Measurements from ENCODE around the gene DMBX1. TPM values are rescaled to one million over a fixed set of nuclear protein-coding genes. Genes with fewer than 3 reads are reported as not detected.
A peak's percentile ranks its signal among the peaks of the same experiment; 100 is the strongest.

Gene DMBX1
- total RNA-seq, 6 donors from 2014 or later, result not detected

GRCh38 chr1:46474570-46474969 is 15.1 kb upstream of the DMBX1 start:
- Histone ChIP-seq H3K4me3 (no peak overlapping the region), H3K27ac (no peak overlapping the region), H3K36me3 (no peaks in the 10 kb centered on the region), H3K9me3 (no peaks in the 10 kb centered on the region), H3K4me1 (no peaks in the 10 kb centered on the region), H3K27me3 (peaks cover 0 to 3% (median 0%) of the 10 kb centered on the region in 4 donors)
- ATAC-seq (ENCODE audit: low FRiP score in 2 of 2) (no peak), DNase-seq (peak in 1 of 2 donors; percentile 73)
- 16 to 47% methylated on average over 5 to 20 of the region's 20 CpGs for WGBS, 2 donors
- no peak for TF ChIP-seq CTCF (IDR thresholded peaks at IDR 0.05)

GRCh38 chr1:46476673-46477072 is 13.0 kb upstream of the DMBX1 start:
- TF ChIP-seq POLR2A (IDR thresholded peaks at IDR 0.05) (no peak), EP300 (IDR thresholded peaks at IDR 0.05) (no peak), POLR2AphosphoS5 (IDR thresholded peaks at IDR 0.05) (no peak), CTCF (IDR thresholded peaks at IDR 0.05) (no peak)
- no peaks in the 10 kb centered on the region for H3K4me1 ChIP-seq
- 64 to 100% methylated on average over 1 to 2 of the region's 2 CpGs for WGBS, 2 donors
- DNase-seq (peak in 1 of 2 donors; percentile 27), ATAC-seq (ENCODE audit: low FRiP score in 2 of 2) (no peak)
- H3K4me3 ChIP-seq, result no peak overlapping the region
- H3K27ac ChIP-seq, result no peak overlapping the region
- no peaks in the 10 kb centered on the region for H3K36me3 ChIP-seq
- H3K27me3 ChIP-seq, result peaks cover 0 to 3% (median 0%) of the 10 kb centered on the region in 4 donors
- H3K9me3 ChIP-seq, result no peaks in the 10 kb centered on the region

- peak; percentile 81 to 90 for ATAC-seq (ENCODE audit: low FRiP score in 2 of 2)
- DNase-seq, result peak; percentile 83 to 87
Measured at GRCh38 chr1:46477153-46477929, 12.3 kb upstream of the DMBX1 start.

GRCh38 chr1:46478721-46479485 is 10.7 kb upstream of the DMBX1 start:
- no peak for ATAC-seq (ENCODE audit: low FRiP score in 2 of 2)
- H3K27ac ChIP-seq, result no peak overlapping the region
- WGBS, 2 donors, result 68 to 73% methylated on average over 7 to 8 of the region's 8 CpGs
- H3K4me3 ChIP-seq, result no peak overlapping the region
- TF ChIP-seq EP300 (IDR thresholded peaks at IDR 0.05), result no peak
- TF ChIP-seq CTCF (IDR thresholded peaks at IDR 0.05), result no peak
- TF ChIP-seq POLR2AphosphoS5 (IDR thresholded peaks at IDR 0.05), result no peak
- no peak for TF ChIP-seq POLR2A (IDR thresholded peaks at IDR 0.05)
- no peaks in the 10 kb centered on the region for H3K4me1 ChIP-seq
- no peaks in the 10 kb centered on the region for H3K36me3 ChIP-seq
- peak in 1 of 2 donors; percentile 25 for DNase-seq
- H3K9me3 ChIP-seq, result no peaks in the 10 kb centered on the region
- H3K27me3 ChIP-seq, result peaks cover 0 to 3% (median 0%) of the 10 kb centered on the region in 4 donors

More at GRCh38 chr1:46477153-46477929, 12.3 kb upstream of the DMBX1 start:
- H3K4me1 ChIP-seq, result no peaks in the 10 kb centered on the region
- peaks cover 0 to 3% (median 0%) of the 10 kb centered on the region in 4 donors for H3K27me3 ChIP-seq
- H3K4me3 ChIP-seq, result no peak overlapping the region
- no peaks in the 10 kb centered on the region for H3K9me3 ChIP-seq
- H3K36me3 ChIP-seq, result no peaks in the 10 kb centered on the region
- TF ChIP-seq CTCF (IDR thresholded peaks at IDR 0.05) (peak; percentile 73 to 90 (median 86)), EP300 (IDR thresholded peaks at IDR 0.05) (no peak), POLR2AphosphoS5 (IDR thresholded peaks at IDR 0.05) (no peak)
- WGBS, 2 donors, result 27 to 35% methylated on average over 11 of the region's 11 CpGs
- no peak overlapping the region for H3K27ac ChIP-seq
